SK-N-SH (cell line): ENCODE data around the gene EFNB2. TPM values are rescaled to one million over a fixed set of nuclear protein-coding genes. Genes with fewer than 3 reads are reported as not detected.

ENCODE experiments used
- CTCF ChIA-PET: fragments of 300-600, 350-600 bp; formaldehyde crosslinking; extraction: SDS; loops from one replicate; lab custom pipeline; 2021; lab: Yijun Ruan, JAX
- POLR2A ChIA-PET: fragments of 350-600 bp; sonication (Branson Sonifier 250); formaldehyde crosslinking; extraction: SDS; loops from one replicate; lab custom pipeline; 2020; ENCODE audit warnings: antibody characterized with exemption, inconsistent platforms; lab: Yijun Ruan, JAX
- DNase-seq: peaks from one replicate; pipeline ENCODE4 v3.0.0; 2012
- H2AFZ ChIP-seq: fragments of 200-600 bp; sonication (generic); 2 replicates; pipeline ENCODE4 v1.8.1; 2016; ENCODE audit warnings: antibody characterized with exemption, mild to moderate bottlenecking, low read depth
- H3F3A ChIP-seq: fragments of 200-600 bp; sonication (generic); replicated peaks from 2 replicates; pipeline ENCODE3; 2016; ENCODE audit warnings: antibody characterized with exemption, mild to moderate bottlenecking; ENCODE audit not compliant: insufficient read depth
- H3K27ac ChIP-seq, 2 experiments: fragments of 200-500 bp in 1 of 2; fragments of 200-600 bp in 1 of 2; sonication (Bioruptor generic) in 1 of 2; sonication (generic), shearing (Covaris generic) in 1 of 2; 2 replicates each; pipeline versions ENCODE4 v1.5.1 to v1.6.1; 2014 to 2016; ENCODE audit warnings: low read depth in 2 of 2, inconsistent platforms in 1 of 2, low read length in 1 of 2, mild to moderate bottlenecking in 1 of 2, mixed read lengths in 1 of 2
- H3K27me3 ChIP-seq: fragments of 200-600 bp; sonication (generic), shearing (Covaris generic); 2 replicates; pipeline ENCODE4 v1.6.1; 2016; ENCODE audit warnings: mixed run types; ENCODE audit not compliant: insufficient read depth
- H3K36me3 ChIP-seq, 2 experiments: fragments of 200-500 bp in 1 of 2; fragments of 200-600 bp in 1 of 2; sonication (Bioruptor generic) in 1 of 2; sonication (generic) in 1 of 2; replicated peaks in 1 of 2; 2 replicates each; pipeline versions ENCODE3 to v1.5.1; 2014 to 2016; ENCODE audit warnings: low read length in 1 of 2, mild to moderate bottlenecking in 1 of 2; ENCODE audit not compliant: insufficient read depth in 2 of 2, control insufficient read depth in 1 of 2
- H3K4me1 ChIP-seq, 2 experiments: fragments of 200-500 bp in 1 of 2; fragments of 200-600 bp in 1 of 2; sonication (Bioruptor generic) in 1 of 2; sonication (generic), shearing (Covaris generic) in 1 of 2; 2 replicates each; pipeline versions ENCODE4 v1.5.1 to v1.6.1; 2014 to 2016; ENCODE audit warnings: low read depth in 1 of 2, low read length in 1 of 2, mixed run types in 1 of 2; ENCODE audit not compliant: insufficient read depth in 2 of 2, control insufficient read depth in 1 of 2
- H3K4me2 ChIP-seq: fragments of 200-600 bp; sonication (generic), shearing (Covaris generic); 2 replicates; pipeline ENCODE4 v1.6.1; 2017; ENCODE audit warnings: mixed run types
- H3K4me3 ChIP-seq, 2 experiments: fragments of 200-500 bp in 1 of 2; fragments of 200-600 bp in 1 of 2; sonication (Bioruptor generic) in 1 of 2; sonication (generic), shearing (Covaris generic) in 1 of 2; 2 replicates each; pipeline versions ENCODE4 v1.5.1 to v1.8.1; 2014 to 2016; ENCODE audit warnings: low read depth in 2 of 2, inconsistent platforms in 1 of 2, low read length in 1 of 2, mild to moderate bottlenecking in 1 of 2, mixed read lengths in 1 of 2, moderate library complexity in 1 of 2
- H3K79me2 ChIP-seq: fragments of 200-600 bp; sonication (generic); 2 replicates; pipeline ENCODE4 v1.8.1; 2017; ENCODE audit warnings: mild to moderate bottlenecking; ENCODE audit not compliant: insufficient read depth
- H3K9ac ChIP-seq: fragments of 200-600 bp; sonication (generic); 2 replicates; pipeline ENCODE4 v1.6.1; 2017; ENCODE audit warnings: mixed run types
- H3K9me2 ChIP-seq: fragments of 200-600 bp; sonication (generic); 2 replicates; pipeline ENCODE4 v1.6.1; 2017; ENCODE audit warnings: mixed run types
- H3K9me3 ChIP-seq: fragments of 200-600 bp; sonication (generic); 2 replicates; pipeline ENCODE4 v1.6.1; 2017; ENCODE audit warnings: mixed run types, mild to moderate bottlenecking, moderate library complexity
- H4K20me1 ChIP-seq: fragments of 200-600 bp; sonication (generic); 2 replicates; pipeline ENCODE4 v1.6.1; 2017; ENCODE audit warnings: mild to moderate bottlenecking, mixed run types; ENCODE audit not compliant: insufficient read depth
- ELF1 ChIP-seq: IDR thresholded peaks from 2 replicates; pipeline ENCODE4 v1.4.0; 2012
- FOSL2 ChIP-seq: IDR thresholded peaks from 2 replicates; pipeline ENCODE4 v1.4.0; 2012; ENCODE audit warnings: low read depth, mild to moderate bottlenecking, moderate library complexity, borderline replicate concordance
- FOXM1 ChIP-seq: IDR thresholded peaks from 2 replicates; pipeline ENCODE4 v1.4.0; 2012; ENCODE audit warnings: low read depth, mild to moderate bottlenecking
- NRF1 ChIP-seq: IDR thresholded peaks from 2 replicates; pipeline ENCODE4 v1.6.1; 2012; ENCODE audit warnings: low read depth, mild to moderate bottlenecking, low read length
- PBX3 ChIP-seq: IDR thresholded peaks from 2 replicates; pipeline ENCODE4; 2012
- RFX5 ChIP-seq: IDR thresholded peaks from 2 replicates; pipeline ENCODE4 v1.6.1; 2012; ENCODE audit warnings: mild to moderate bottlenecking, improper control_type of control experiment, low read length
- TAF1 ChIP-seq: IDR thresholded peaks from 2 replicates; pipeline ENCODE4 v1.6.1; 2012; ENCODE audit warnings: low read depth, mild to moderate bottlenecking, low read length, moderate library complexity, borderline replicate concordance
- TCF12 ChIP-seq: IDR thresholded peaks from 2 replicates; pipeline ENCODE4 v1.4.0; 2012
- ZBTB33 ChIP-seq: IDR thresholded peaks from 2 replicates; pipeline ENCODE4 v1.4.0; 2012; ENCODE audit warnings: low read depth, borderline replicate concordance
- WGBS: methylation state at CpG from one replicate; pipeline ENCODE4 v1.1.6; 2017; ENCODE audit warnings: low lambda C conversion rate; 5-methylcytosine and 5-hydroxymethylcytosine counted together
- polyA plus RNA-seq, 3 experiments: library from polyadenylated mRNA; depleted of rRNA; stranded (reverse); fragments of >200 nt; gene quantifications; 2 replicates each; pipeline ENCODE4 v1.2.3, GENCODE V29; 2012

The EFNB2 gene
- polyA plus RNA-seq, 1 of the 3 experiments (the other 2 are of a cell fraction) = 3.0 TPM

GRCh38 chr13:106455190-106455589, 80.3 kb downstream of the EFNB2 start:
- no peak overlapping the region for H3K27ac ChIP-seq
- H3K27me3 ChIP-seq = no peaks in the 10 kb centered on the region; the same call in 1 of the 2 replicates
- H2AFZ ChIP-seq = no peak overlapping the region
- H3K9me3 ChIP-seq = no peaks in the 10 kb centered on the region
- no peaks in the 10 kb centered on the region for H3K9me2 ChIP-seq
- no peaks in the 10 kb centered on the region for H3F3A ChIP-seq
- H3K4me1 ChIP-seq = no peaks in the 10 kb centered on the region; a peak in 1 of 4 replicates
- TF ChIP-seq TCF12 (no peak), TAF1 (no peak), FOXM1 (no peak)
- DNase-seq = no peak
- H3K4me3 ChIP-seq = no peak overlapping the region
- no peaks in the 10 kb centered on the region for H3K79me2 ChIP-seq
- H3K4me2 ChIP-seq = no peak overlapping the region
- H4K20me1 ChIP-seq = no peaks in the 10 kb centered on the region
- ChIA-PET POLR2A (no interaction called here), CTCF (no interaction called here)
- WGBS = 92% methylated on average over 8 of the region's 9 CpGs
- H3K9ac ChIP-seq = no peak overlapping the region
- no peaks in the 10 kb centered on the region for H3K36me3 ChIP-seq

GRCh38 chr13:106453101-106453500, 82.4 kb downstream of the EFNB2 start:
- Histone ChIP-seq H3K4me1 (no peaks in the 10 kb centered on the region; a peak in 1 of 4 replicates), H3K9ac (no peak overlapping the region), H3K79me2 (no peaks in the 10 kb centered on the region), H3K36me3 (no peaks in the 10 kb centered on the region), H3F3A (no peaks in the 10 kb centered on the region), H3K9me2 (no peaks in the 10 kb centered on the region; the same call in 1 of the 2 replicates), H3K4me3 (no peak overlapping the region), H3K4me2 (no peak overlapping the region), H3K27me3 (no peaks in the 10 kb centered on the region; the same call in 1 of the 2 replicates), H4K20me1 (no peaks in the 10 kb centered on the region), H2AFZ (no peak overlapping the region), H3K27ac (no peak overlapping the region), H3K9me3 (no peaks in the 10 kb centered on the region)
- DNase-seq = no peak
- ChIA-PET POLR2A (no interaction called here), CTCF (interaction anchor here (0.5 kb wide), 1 partner anchor 12 kb away, joined by 3 read pairs; no protein-coding TSS in a partner anchor)
- WGBS = 78% methylated on average over 7 of the region's 7 CpGs
- TF ChIP-seq ZBTB33 = no peak

GRCh38 chr13:106450991-106451390, 84.5 kb downstream of the EFNB2 start:
- no peak overlapping the region for H3K27ac ChIP-seq
- H3K9me2 ChIP-seq = no peaks in the 10 kb centered on the region; the same call in 1 of the 2 replicates
- H3F3A ChIP-seq = no peaks in the 10 kb centered on the region
- H3K79me2 ChIP-seq = no peaks in the 10 kb centered on the region
- no peak for DNase-seq
- no peaks in the 10 kb centered on the region; the same call in 1 of the 2 replicates for H3K27me3 ChIP-seq
- no peaks in the 10 kb centered on the region for H3K9me3 ChIP-seq
- H3K4me3 ChIP-seq = no peak overlapping the region
- ChIA-PET POLR2A (no interaction called here), CTCF (no interaction called here)
- no peak for TF ChIP-seq PBX3
- TF ChIP-seq ELF1 = no peak
- no peak for TF ChIP-seq FOSL2
- no peak for TF ChIP-seq NRF1
- TF ChIP-seq RFX5 = no peak
- WGBS = 89% methylated on average over 6 of the region's 6 CpGs
- no peaks in the 10 kb centered on the region for H4K20me1 ChIP-seq
- no peaks in the 10 kb centered on the region; a peak in 1 of 4 replicates for H3K4me1 ChIP-seq
- no peak overlapping the region for H2AFZ ChIP-seq
- no peaks in the 10 kb centered on the region for H3K36me3 ChIP-seq
- no peak overlapping the region for H3K4me2 ChIP-seq
- H3K9ac ChIP-seq = no peak overlapping the region
